Measurements from ENCODE around the gene RBMS3. TPM values are rescaled to one million over a fixed set of nuclear protein-coding genes. Genes with fewer than 3 reads are reported as not detected.
"Not testable (repeated sequence)": the region's sequence is repeated elsewhere in the genome, so short reads cannot be mapped to it uniquely, and the experiment has no call there.

RBMS3 gene
- total RNA-seq, 1 experiment from 2014 or later, result 15.0 TPM

GRCh38 chr3:29773481-29773880, 492.6 kb downstream of the RBMS3 start:
- no peak for DNase-seq (ENCODE audit: low read depth)
- in situ Hi-C loops (cut with HindIII; ENCODE audit: low pct_unique_long_range_greater_than_20kb, low sequenced_read_pairs), result no loop called here

- DNase-seq (ENCODE audit: low read depth), result no peak
- in situ Hi-C loops (cut with HindIII; ENCODE audit: low pct_unique_long_range_greater_than_20kb, low sequenced_read_pairs), result no loop called here
Observed at GRCh38 chr3:29775340-29775739, 494.5 kb downstream of the RBMS3 start.

- in situ Hi-C loops (cut with HindIII; ENCODE audit: low pct_unique_long_range_greater_than_20kb, low sequenced_read_pairs), result no loop called here
- DNase-seq (ENCODE audit: low read depth), result no peak
Observed at GRCh38 chr3:29777869-29778268, 497.0 kb downstream of the RBMS3 start.

DNA sequence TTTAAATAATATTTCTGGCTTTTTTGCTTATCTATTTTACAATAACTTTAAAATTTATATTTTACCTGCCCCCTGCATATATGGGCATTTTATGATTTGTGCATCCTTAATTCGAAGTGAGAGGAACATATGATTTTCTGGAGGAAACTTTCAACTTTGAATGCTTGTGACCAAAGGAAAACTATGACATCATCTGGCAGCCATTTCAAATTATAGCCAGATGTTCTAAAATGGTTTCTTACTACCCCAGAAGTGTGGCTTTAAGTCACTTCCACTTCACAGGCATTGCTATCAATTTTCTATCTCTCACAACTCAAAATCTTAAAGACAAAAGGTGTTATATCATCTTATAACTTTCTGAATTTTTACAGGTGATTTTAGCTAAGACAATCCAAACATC, 508.8 kb downstream of the RBMS3 start:
- in situ Hi-C loops (cut with HindIII; ENCODE audit: low pct_unique_long_range_greater_than_20kb, low sequenced_read_pairs), result no loop called here
- no peak for DNase-seq (ENCODE audit: low read depth)

DNA sequence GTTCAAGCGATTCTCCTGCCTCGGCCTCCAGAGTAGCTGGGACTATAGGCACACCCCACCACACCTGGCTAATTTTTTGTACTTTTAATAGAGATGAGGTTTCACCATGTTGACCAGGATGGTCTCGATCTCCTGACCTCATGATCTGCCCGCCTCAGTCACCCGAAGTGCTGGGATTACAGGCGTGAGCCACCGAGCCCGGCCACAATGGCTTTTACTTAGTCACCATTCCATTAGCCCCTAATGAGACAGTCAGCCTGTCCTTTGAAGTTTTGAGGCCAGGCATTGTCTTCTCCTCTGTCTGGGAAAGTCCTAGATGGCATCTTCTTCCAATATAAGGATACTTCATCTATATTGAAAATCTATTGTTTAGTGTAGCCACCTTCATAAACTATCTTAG, 515.9 kb downstream of the RBMS3 start:
- in situ Hi-C loops (cut with HindIII; ENCODE audit: low pct_unique_long_range_greater_than_20kb, low sequenced_read_pairs), result no loop called here
- no peak for DNase-seq (ENCODE audit: low read depth)

DNA sequence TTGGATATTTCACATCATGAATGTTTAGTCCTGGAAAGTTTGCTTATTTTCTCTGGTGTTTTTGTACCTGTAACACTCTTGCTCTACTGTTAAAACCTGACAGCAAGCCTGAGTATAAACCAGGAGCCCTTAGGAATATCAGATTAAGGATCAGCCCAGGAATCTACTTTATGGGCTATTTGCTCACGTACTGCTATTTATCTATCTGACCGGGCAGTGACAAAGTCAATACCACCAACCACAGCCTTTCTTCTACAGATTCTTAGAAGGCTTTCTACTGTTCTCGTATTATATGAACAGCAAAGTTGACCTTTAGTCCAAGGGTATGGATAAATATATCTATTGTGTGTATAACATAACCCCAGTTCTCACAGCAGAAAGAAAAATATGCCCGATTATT, 521.2 kb downstream of the RBMS3 start:
- in situ Hi-C loops (cut with HindIII; ENCODE audit: low pct_unique_long_range_greater_than_20kb, low sequenced_read_pairs), result no loop called here
- no peak for DNase-seq (ENCODE audit: low read depth)

DNA sequence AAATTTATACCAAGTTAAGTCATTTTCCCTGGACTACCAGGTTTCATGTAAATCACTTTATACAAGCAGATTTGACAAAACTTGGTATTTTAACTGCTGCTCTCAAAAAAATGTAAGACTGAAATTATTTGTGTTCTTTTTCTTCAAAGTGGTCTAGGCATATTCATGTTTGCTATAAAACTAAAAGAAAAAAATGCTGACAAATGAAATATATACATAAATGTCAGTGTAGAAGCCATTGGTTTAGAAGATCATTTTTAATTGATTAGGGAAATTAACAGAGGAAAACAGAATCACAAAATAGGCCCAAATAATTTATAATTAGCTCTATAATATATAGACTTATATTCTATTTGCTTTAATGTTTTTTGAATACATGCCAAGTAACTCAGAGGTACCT, 523.2 kb downstream of the RBMS3 start:
- in situ Hi-C loops (cut with HindIII; ENCODE audit: low pct_unique_long_range_greater_than_20kb, low sequenced_read_pairs), result no loop called here

GRCh38 chr3:29805757-29806156, 524.9 kb downstream of the RBMS3 start:
- no peak for DNase-seq (ENCODE audit: low read depth)
- in situ Hi-C loops (cut with HindIII; ENCODE audit: low pct_unique_long_range_greater_than_20kb, low sequenced_read_pairs), result no loop called here

More for the DNA sequence above, 523.2 kb downstream of the RBMS3 start:
- no peak for DNase-seq (ENCODE audit: low read depth)

GRCh38 chr3:29808324-29808723, 527.5 kb downstream of the RBMS3 start:
- in situ Hi-C loops (cut with HindIII; ENCODE audit: low pct_unique_long_range_greater_than_20kb, low sequenced_read_pairs); DNase-seq (ENCODE audit: low read depth): not testable (repeated sequence)

- DNase-seq (ENCODE audit: low read depth), result no peak
- in situ Hi-C loops (cut with HindIII; ENCODE audit: low pct_unique_long_range_greater_than_20kb, low sequenced_read_pairs), result no loop called here
Observed at GRCh38 chr3:29822071-29822470, 541.2 kb downstream of the RBMS3 start.

GRCh38 chr3:29823233-29823632, 542.4 kb downstream of the RBMS3 start:
- no peak for DNase-seq (ENCODE audit: low read depth)
- in situ Hi-C loops (cut with HindIII; ENCODE audit: low pct_unique_long_range_greater_than_20kb, low sequenced_read_pairs), result no loop called here

DNA sequence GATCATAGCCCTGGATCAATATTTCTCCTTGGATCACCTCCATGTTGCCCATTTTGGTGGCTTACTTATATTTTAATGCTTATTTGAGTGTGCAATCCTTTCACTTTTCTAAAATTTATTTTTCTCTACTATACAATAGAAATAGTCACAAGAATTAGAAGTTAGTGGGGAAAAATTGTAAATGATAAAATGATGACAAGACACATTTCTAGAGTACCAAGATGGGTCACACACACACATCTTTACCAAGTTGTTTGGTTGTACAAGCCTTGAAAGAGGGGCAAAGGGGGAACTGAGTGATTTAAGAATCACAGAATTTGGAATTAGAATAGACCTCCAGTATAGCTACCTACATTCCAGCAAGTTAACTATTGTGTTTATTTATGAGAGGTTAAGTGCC, 545.8 kb downstream of the RBMS3 start:
- in situ Hi-C loops (cut with HindIII; ENCODE audit: low pct_unique_long_range_greater_than_20kb, low sequenced_read_pairs), result no loop called here
- no peak for DNase-seq (ENCODE audit: low read depth)

DNA sequence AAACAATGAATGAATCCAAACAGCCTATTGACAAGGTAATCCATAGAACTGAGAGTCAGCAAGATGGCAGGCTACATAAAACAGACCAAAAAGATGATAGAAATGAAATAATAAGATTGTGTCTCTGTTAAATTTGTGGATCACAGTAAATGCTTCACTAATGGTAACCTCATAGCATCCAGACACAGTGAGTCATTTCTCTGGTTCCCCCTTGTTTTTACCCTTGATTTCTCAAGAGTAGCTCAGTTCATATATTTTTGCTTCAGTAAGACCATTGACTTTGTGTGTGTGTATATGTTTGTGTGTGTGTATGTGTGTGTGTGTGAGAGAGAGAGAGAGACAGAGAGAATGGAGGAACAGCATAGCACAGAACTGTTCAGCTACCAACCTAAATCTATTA, 546.9 kb downstream of the RBMS3 start:
- DNase-seq (ENCODE audit: low read depth), result no peak
- in situ Hi-C loops (cut with HindIII; ENCODE audit: low pct_unique_long_range_greater_than_20kb, low sequenced_read_pairs), result no loop called here

DNA sequence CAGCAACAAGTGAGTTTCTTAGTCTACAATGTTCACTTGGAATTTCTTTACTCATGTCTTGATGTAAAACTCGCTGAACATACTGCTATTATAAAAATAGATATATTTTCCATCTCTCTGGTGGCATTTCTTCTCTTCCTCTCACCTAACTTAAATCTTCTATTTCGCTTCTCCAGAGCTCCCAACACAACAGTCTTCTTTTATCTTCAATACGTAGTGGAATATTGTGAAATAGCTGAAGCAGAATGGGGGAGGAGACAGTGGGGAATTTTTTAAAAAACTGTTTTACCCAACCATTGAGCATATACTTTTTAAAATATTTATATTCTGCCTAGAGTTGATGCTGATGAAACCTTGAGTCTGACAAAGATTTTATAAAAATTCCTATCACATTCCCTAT, 548.5 kb downstream of the RBMS3 start:
- no peak for DNase-seq (ENCODE audit: low read depth)
- in situ Hi-C loops (cut with HindIII; ENCODE audit: low pct_unique_long_range_greater_than_20kb, low sequenced_read_pairs), result no loop called here

- DNase-seq (ENCODE audit: low read depth), result no peak
- in situ Hi-C loops (cut with HindIII; ENCODE audit: low pct_unique_long_range_greater_than_20kb, low sequenced_read_pairs), result no loop called here
Observed at GRCh38 chr3:29850641-29851040, 569.8 kb downstream of the RBMS3 start.

DNA sequence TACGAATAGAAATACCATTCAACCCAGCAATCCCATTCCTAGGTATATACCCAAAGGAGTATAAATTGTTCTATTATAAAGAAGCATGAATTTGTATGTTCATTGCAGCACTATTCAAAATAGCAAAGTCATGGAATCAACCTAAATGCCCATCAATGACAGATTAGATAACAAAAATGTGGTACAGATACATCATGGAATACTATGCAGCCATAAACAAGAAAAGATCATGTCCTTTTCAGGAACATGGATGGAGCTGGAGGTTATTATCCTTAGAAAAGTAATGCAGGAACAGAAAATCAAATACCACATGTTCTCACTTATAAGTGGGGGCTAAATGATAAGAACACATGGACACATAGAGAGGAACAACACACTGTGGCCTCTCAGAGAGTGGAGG, 571.9 kb downstream of the RBMS3 start:
- DNase-seq (ENCODE audit: low read depth), result no peak
- in situ Hi-C loops (cut with HindIII; ENCODE audit: low pct_unique_long_range_greater_than_20kb, low sequenced_read_pairs), result no loop called here

DNA sequence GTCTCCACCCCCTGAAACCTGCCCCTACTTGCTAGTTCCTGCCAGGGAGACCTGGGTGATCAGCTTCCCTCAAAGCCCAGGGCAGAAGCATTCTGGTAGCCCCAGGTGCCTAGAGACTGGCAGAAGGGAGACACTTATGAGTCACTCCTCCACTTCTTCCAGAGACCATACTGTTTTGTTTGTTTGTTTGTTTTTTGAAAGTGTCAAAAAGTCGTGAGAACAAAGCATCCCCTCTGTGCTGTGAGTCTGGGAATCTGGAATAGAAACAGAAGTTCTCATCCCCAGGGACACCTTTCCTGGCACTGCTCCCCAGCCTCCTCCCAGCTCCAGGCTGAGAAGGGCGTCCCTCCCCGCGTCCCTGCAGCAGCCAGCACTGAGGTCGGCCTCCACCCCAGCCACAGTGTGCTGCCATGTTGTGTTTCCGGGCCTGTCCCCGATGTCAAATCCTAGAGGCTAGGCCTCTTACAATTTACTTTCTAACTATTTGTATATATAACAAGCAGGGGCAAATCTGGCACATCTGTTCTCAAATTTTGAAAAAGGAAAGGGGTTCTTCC, 573.0 kb downstream of the RBMS3 start:
- in situ Hi-C loops (cut with HindIII; ENCODE audit: low pct_unique_long_range_greater_than_20kb, low sequenced_read_pairs), result no loop called here
- no peak for DNase-seq (ENCODE audit: low read depth)

DNA sequence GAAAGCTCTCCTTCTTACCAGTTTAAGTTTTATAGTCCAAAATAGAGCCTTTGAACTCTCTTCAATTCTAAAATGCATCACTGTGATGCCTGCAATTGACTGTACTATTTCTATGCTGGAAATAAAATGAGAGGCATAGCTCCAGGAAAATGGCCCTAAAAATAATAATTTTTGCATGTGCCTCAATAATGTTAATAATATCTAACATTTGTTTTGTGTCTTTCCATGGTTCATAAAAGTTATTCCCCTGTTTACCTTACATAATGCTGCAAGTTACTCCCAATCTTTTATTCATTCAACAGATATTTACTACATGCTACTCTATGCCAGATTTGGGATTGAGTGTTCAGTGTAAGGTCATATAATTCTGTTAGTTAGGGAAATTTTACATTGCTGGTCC, 574.0 kb downstream of the RBMS3 start:
- DNase-seq (ENCODE audit: low read depth), result no peak
- in situ Hi-C loops (cut with HindIII; ENCODE audit: low pct_unique_long_range_greater_than_20kb, low sequenced_read_pairs), result no loop called here

- in situ Hi-C loops (cut with HindIII; ENCODE audit: low pct_unique_long_range_greater_than_20kb, low sequenced_read_pairs), result no loop called here
- DNase-seq (ENCODE audit: low read depth), result no peak
Observed at GRCh38 chr3:29859726-29860270, 578.9 kb downstream of the RBMS3 start.

GRCh38 chr3:29864809-29865208, 583.9 kb downstream of the RBMS3 start:
- in situ Hi-C loops (cut with HindIII; ENCODE audit: low pct_unique_long_range_greater_than_20kb, low sequenced_read_pairs), result no loop called here
- no peak for DNase-seq (ENCODE audit: low read depth)

Data from Caki2 (cell line).